HG03060 (cell line): ENCODE results near the gene SCN3A.

Source experiments
- ATAC-seq: cut with Tn5 transposase; IDR thresholded peaks from one replicate; pipeline ENCODE4 v1.9.1; 2021; ENCODE audit warnings: low read depth, moderate number of reproducible peaks; ENCODE audit not compliant: unreplicated experiment

Gene SCN3A

GRCh38 chr2:165203689-165204559 is at the start of gene SCN3A:
Gene SCN3A, minus strand, starts transcription at chr2:165204050. Its CDS starts 27,656 bp downstream, at chr2:165176394.
- ATAC-seq = no peak

- ATAC-seq = no peak
Observed at GRCh38 chr2:165253178-165253577, 49.3 kb upstream of the SCN3A start.

GRCh38 chr2:165251366-165251765 is 47.5 kb upstream of the SCN3A start:
- no peak for ATAC-seq

GRCh38 chr2:165248238-165248637 is 44.4 kb upstream of the SCN3A start:
- no peak for ATAC-seq

GRCh38 chr2:165245081-165245793 is 41.4 kb upstream of the SCN3A start:
- ATAC-seq = no peak

- no peak for ATAC-seq
Observed at GRCh38 chr2:165240916-165241315, 37.1 kb upstream of the SCN3A start.

- ATAC-seq = no peak
Observed at GRCh38 chr2:165239856-165240515, 36.1 kb upstream of the SCN3A start.

GRCh38 chr2:165239230-165239629 is 35.4 kb upstream of the SCN3A start, which contains the start of gene SCN2A:
Gene SCN2A, plus strand, starts transcription at chr2:165239414. Its CDS starts 56,410 bp downstream, at chr2:165295824.
- peak; percentile 52 for ATAC-seq

GRCh38 chr2:165238295-165238694 is 34.4 kb upstream of the SCN3A start:
- ATAC-seq = no peak

GRCh38 chr2:165237056-165237455 is 33.2 kb upstream of the SCN3A start:
- no peak for ATAC-seq

- no peak for ATAC-seq
Observed at GRCh38 chr2:165227571-165227970, 23.7 kb upstream of the SCN3A start.

GRCh38 chr2:165224941-165225340 is 21.1 kb upstream of the SCN3A start:
- ATAC-seq = no peak

- no peak for ATAC-seq
Observed at GRCh38 chr2:165219481-165219880, 15.6 kb upstream of the SCN3A start.

- ATAC-seq = no peak
Observed at GRCh38 chr2:165214093-165214492, 10.2 kb upstream of the SCN3A start.

- no peak for ATAC-seq
Observed at GRCh38 chr2:165208094-165208493, 4.2 kb upstream of the SCN3A start.

GRCh38 chr2:165205865-165206264 is 2.0 kb upstream of the SCN3A start:
- ATAC-seq = no peak

GRCh38 chr2:165202239-165202638 is 1.6 kb downstream of the SCN3A start:
- ATAC-seq = no peak

- no peak for ATAC-seq
Observed at GRCh38 chr2:165198181-165198580, 5.7 kb downstream of the SCN3A start.

GRCh38 chr2:165197346-165197745 is 6.5 kb downstream of the SCN3A start:
- ATAC-seq = no peak

GRCh38 chr2:165196411-165196810 is 7.4 kb downstream of the SCN3A start:
- ATAC-seq = no peak

- peak; percentile 98 for ATAC-seq
Observed at GRCh38 chr2:165193178-165193777, 10.6 kb downstream of the SCN3A start.
